Measurements from ENCODE around the gene GZF1. TPM values are rescaled to one million over a fixed set of nuclear protein-coding genes. Genes with fewer than 3 reads are reported as not detected.

GZF1 gene
- total RNA-seq, 4 donors from 2014 or later = 3.4 to 11.8 (median 5.1) TPM

DNA sequence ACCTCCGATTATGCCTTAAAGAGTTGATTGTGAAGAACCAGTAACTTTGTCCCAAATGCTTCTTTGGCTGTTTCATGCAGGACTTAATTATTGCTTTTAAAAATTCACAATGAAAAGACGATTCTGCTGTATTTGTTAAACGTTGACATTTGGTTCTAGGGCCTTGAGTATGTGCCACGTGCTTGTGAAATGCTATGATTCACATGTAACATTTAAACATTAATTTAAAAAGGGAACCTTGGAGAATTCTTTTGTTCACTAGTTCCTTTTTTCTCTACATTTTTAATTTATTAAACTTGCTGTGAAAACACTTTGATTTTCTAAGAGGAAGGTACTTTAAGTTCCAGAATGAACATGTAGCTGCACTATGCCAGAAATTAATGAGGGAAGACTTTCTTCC lies 9.5 kb downstream of the GZF1 start:
- H3K36me3 ChIP-seq = peaks cover 21 to 82% (median 33%) of the 10 kb centered on the region in 3 donors

DNA sequence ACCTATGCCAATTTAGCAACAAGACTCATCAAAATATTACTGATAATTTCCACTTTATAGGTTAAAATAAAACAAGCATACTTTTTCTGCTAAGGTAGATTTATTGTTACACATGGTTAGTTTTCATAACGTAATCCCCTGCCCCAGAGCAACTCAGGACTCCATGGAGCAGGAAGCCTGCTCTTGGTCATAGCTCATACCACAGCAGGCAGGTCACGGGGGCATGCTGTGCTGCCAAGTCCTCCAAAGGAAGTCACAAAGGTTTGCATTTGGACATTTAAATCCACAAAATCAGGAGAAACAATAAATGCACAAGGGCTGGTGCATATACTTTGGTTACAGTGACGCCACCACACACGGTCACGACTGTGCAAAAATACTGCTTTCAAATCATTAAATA lies 12.5 kb downstream of the GZF1 start:
- Histone ChIP-seq H3K9me3 (no peaks in the 10 kb centered on the region), H3K36me3 (peaks cover 17 to 100% (median 29%) of the 10 kb centered on the region in 3 donors), H3K27me3 (no peaks in the 10 kb centered on the region), H3K4me3 (no peak overlapping the region), H3K27ac (no peak overlapping the region), H3K4me1 (no peaks in the 10 kb centered on the region)
- intact Hi-C loops (cut with DNase I) = no loop called here
- 73 to 91% methylated on average over 5 of the region's 5 CpGs for WGBS, 2 donors
- DNase-seq = no peak
- TF ChIP-seq POLR2A (IDR thresholded peaks at IDR 0.05) = no peak
- TF ChIP-seq, protein P1, sequence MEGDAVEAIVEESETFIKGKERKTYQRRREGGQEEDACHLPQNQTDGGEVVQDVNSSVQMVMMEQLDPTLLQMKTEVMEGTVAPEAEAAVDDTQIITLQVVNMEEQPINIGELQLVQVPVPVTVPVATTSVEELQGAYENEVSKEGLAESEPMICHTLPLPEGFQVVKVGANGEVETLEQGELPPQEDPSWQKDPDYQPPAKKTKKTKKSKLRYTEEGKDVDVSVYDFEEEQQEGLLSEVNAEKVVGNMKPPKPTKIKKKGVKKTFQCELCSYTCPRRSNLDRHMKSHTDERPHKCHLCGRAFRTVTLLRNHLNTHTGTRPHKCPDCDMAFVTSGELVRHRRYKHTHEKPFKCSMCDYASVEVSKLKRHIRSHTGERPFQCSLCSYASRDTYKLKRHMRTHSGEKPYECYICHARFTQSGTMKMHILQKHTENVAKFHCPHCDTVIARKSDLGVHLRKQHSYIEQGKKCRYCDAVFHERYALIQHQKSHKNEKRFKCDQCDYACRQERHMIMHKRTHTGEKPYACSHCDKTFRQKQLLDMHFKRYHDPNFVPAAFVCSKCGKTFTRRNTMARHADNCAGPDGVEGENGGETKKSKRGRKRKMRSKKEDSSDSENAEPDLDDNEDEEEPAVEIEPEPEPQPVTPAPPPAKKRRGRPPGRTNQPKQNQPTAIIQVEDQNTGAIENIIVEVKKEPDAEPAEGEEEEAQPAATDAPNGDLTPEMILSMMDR (IDR thresholded peaks at IDR 0.05) = no peak

More for the DNA sequence above, 9.5 kb downstream of the GZF1 start:
- Histone ChIP-seq H3K27me3 (no peaks in the 10 kb centered on the region), H3K9me3 (no peaks in the 10 kb centered on the region), H3K4me1 (peaks cover 0 to 17% (median 5%) of the 10 kb centered on the region in 3 donors), H3K27ac (peak overlapping the region in 1 of 4 donors; percentile 26), H3K4me3 (no peak overlapping the region)
- WGBS, 2 donors = 52 to 60% methylated on average over 4 of the region's 4 CpGs
- DNase-seq = no peak
- TF ChIP-seq POLR2A (IDR thresholded peaks at IDR 0.05) = no peak
- TF ChIP-seq, protein P1 (IDR thresholded peaks at IDR 0.05) = no peak
- intact Hi-C loops (cut with DNase I) = no loop called here

DNA sequence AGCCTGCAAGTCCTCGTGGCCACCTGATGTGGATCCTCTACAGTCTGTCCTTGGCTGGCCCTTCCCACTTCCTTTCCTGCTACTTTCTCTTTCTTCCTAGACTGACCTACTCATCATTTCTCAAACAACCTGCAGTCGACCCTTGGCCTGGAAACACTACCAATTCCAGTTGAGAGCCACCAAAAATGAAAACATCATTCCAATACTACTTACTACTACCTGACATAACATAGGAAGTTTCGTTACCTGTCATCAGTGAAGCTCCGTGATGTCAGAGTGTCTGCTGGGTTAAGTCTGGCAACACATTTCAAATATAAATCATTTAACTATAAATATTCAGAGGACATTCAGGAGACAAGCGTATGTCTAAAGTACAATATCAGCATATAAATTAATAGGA lies 13.8 kb downstream of the GZF1 start:
- H3K27ac ChIP-seq = no peak overlapping the region
- no peak for DNase-seq
- no peaks in the 10 kb centered on the region for H3K9me3 ChIP-seq
- no peaks in the 10 kb centered on the region for H3K4me1 ChIP-seq
- intact Hi-C loops (cut with DNase I) = no loop called here
- H3K36me3 ChIP-seq = peaks cover 10 to 100% (median 21%) of the 10 kb centered on the region in 3 donors
- WGBS, 2 donors = 84 to 93% methylated on average over 5 of the region's 5 CpGs
- H3K27me3 ChIP-seq = no peaks in the 10 kb centered on the region
- TF ChIP-seq, protein P1 (IDR thresholded peaks at IDR 0.05) = no peak
- TF ChIP-seq POLR2A (IDR thresholded peaks at IDR 0.05) = no peak
- H3K4me3 ChIP-seq = no peak overlapping the region

DNA sequence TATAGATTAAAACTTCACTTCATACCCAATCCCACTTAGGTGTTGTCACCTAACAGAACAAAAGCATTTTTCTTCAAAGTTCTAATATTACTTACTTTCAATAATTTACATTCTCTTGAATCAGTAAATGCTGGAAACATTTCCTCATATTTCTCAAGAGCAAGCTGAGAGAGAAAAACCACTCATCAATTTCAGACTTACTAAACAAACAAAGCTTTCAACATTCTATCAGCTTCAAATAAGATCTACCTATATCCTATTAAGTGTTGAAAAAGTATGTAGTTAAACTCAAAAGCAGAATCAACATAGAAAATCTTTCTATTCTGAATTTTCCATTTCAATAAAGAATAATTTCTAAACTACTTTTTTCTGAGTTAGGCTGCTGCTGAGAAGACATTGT lies 17.8 kb downstream of the GZF1 start:
- Histone ChIP-seq H3K4me1 (no peaks in the 10 kb centered on the region), H3K36me3 (peaks cover 0 to 96% (median 6%) of the 10 kb centered on the region in 3 donors)

DNA sequence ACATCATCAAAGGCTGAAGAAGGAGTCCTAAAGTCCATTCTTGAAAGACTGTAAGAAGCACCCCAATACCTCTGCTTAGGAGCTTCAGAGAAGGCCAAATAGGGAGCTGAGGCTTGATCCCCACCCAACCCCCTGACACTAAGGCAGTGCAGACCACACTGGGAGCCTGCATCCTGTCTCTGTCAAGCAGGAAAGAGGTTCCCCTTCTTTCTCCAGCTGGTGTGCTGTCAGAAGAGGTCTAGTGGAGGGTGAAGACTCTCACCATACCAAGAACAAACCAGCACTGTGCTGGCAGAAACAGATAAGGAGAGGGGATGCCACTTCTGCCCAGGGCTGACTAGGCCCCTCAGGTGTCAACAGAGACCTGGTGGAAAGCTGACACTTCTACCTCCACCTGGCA lies 19.9 kb downstream of the GZF1 start:
- Histone ChIP-seq H3K4me3 (no peak overlapping the region), H3K36me3 (peaks cover 0 to 84% (median 6%) of the 10 kb centered on the region in 3 donors), H3K9me3 (no peaks in the 10 kb centered on the region), H3K27ac (no peak overlapping the region), H3K27me3 (no peaks in the 10 kb centered on the region), H3K4me1 (no peaks in the 10 kb centered on the region)
- no peak for DNase-seq
- intact Hi-C loops (cut with DNase I) = no loop called here
- TF ChIP-seq POLR2A (IDR thresholded peaks at IDR 0.05) = no peak
- TF ChIP-seq, protein P1 (IDR thresholded peaks at IDR 0.05) = no peak

More for the DNA sequence above, 17.8 kb downstream of the GZF1 start:
- Histone ChIP-seq H3K27ac (no peak overlapping the region), H3K27me3 (no peaks in the 10 kb centered on the region), H3K9me3 (no peaks in the 10 kb centered on the region), H3K4me3 (no peak overlapping the region)
- TF ChIP-seq, protein P1 (IDR thresholded peaks at IDR 0.05) = no peak
- no peak for TF ChIP-seq POLR2A (IDR thresholded peaks at IDR 0.05)
- DNase-seq = no peak
- intact Hi-C loops (cut with DNase I) = no loop called here
